Kidney (tissue), 14 donors: ENCODE results near the gene GFRA4. TPM values are rescaled to one million over a fixed set of nuclear protein-coding genes. Genes with fewer than 3 reads are reported as not detected.

ENCODE experiments used
- DNase-seq, 5 donors: peaks; one replicate each; pipeline ENCODE4 v3.0.0-alpha.2; 2013 to 2020
- FAIRE-seq: peaks from 2 replicates; lab custom pipeline; 2012; peaks lifted over from hg19 to GRCh38; lab: Jason Lieb, UNC
- H3K27ac ChIP-seq, 2 donors: one replicate each; pipeline ENCODE4 v1.7.0; 2013; ENCODE audit warnings: low read depth in 2 of 2, low read length in 2 of 2, inconsistent platforms in 1 of 2
- H3K27me3 ChIP-seq: one replicate; pipeline ENCODE4 v1.7.1; 2013; ENCODE audit warnings: low read length, inconsistent platforms; ENCODE audit not compliant: control insufficient read depth, insufficient read depth
- H3K36me3 ChIP-seq, 3 donors: one replicate each; pipeline versions ENCODE4 v1.7.0 to v1.7.1; 2013; ENCODE audit warnings: low read length in 3 of 3, control low read depth in 1 of 3, inconsistent platforms in 1 of 3; ENCODE audit not compliant: insufficient read depth in 3 of 3, control insufficient read depth in 2 of 3
- H3K4me1 ChIP-seq, 3 donors: one replicate each; pipeline versions ENCODE4 v1.7.0 to v1.7.1; 2013; ENCODE audit warnings: low read length in 3 of 3, inconsistent platforms in 1 of 3, low read depth in 1 of 3; ENCODE audit not compliant: control insufficient read depth in 2 of 3, insufficient read depth in 2 of 3
- H3K4me3 ChIP-seq, 3 donors: one replicate each; pipeline versions ENCODE4 v1.7.0 to v1.8.1; 2013; ENCODE audit warnings: low read length in 3 of 3, control low read depth in 1 of 3, inconsistent platforms in 1 of 3
- H3K9ac ChIP-seq, 3 donors: one replicate each; pipeline versions ENCODE4 v1.7.0 to v1.7.1; 2013; ENCODE audit warnings: low read length in 3 of 3, control low read depth in 1 of 3, inconsistent platforms in 1 of 3
- H3K9me3 ChIP-seq, 3 donors: one replicate each; pipeline versions ENCODE4 v1.7.0 to v1.7.1; 2013; ENCODE audit warnings: low read length in 3 of 3, control low read depth in 1 of 3, inconsistent platforms in 1 of 3; ENCODE audit not compliant: control insufficient read depth in 2 of 3, insufficient read depth in 1 of 3
- intact Hi-C: fragments of 100-400 bp; cut with DNase I; formaldehyde crosslinking; loops from one replicate; pipeline ENCODE4 v1.11.1; 2022
- polyA plus RNA-seq: library from polyadenylated mRNA; stranded (reverse); fragments of 350-450 nt; fragmentation: Illumina TruSeq; extraction: RNeasy Lipid Tissue Mini Kit (QIAGEN cat#74804); gene quantifications from one replicate; pipeline ENCODE4 v1.2.3, GENCODE V29; 2014; ENCODE audit warnings: low read depth, low replicate concordance; ENCODE audit not compliant: insufficient read depth
- total RNA-seq: library from RNA; stranded (reverse); fragmentation: NEBNext Ultra II Directional; extraction: Animal tissue kit (Norgen Biotek cat#: 25700); gene quantifications from one replicate; pipeline ENCODE4 v1.2.1, GENCODE V29; 2021
- TF ChIP-seq, protein P1 (sequence below): IDR thresholded peaks from 3 replicates; pipeline ENCODE4 v1.5.1; 2012; ENCODE audit warnings: mild to moderate bottlenecking, moderate library complexity, borderline replicate concordance; ENCODE audit not compliant: insufficient read depth; ENCODE audit errors: extremely low read depth
- donor health status: control.
- donor health status: control.
- donor health status: control.
- donor health status: control.
- donor health status: control.
- donor health status: DM: yes; HTN: yes; CAD: no.
- donor health status: Normal renal cell carcinoma (clear cell type).

GFRA4 gene
- total and polyA plus RNA-seq, 2 donors from 2014 or later: 0.56 TPM; not detected in 1

DNA sequence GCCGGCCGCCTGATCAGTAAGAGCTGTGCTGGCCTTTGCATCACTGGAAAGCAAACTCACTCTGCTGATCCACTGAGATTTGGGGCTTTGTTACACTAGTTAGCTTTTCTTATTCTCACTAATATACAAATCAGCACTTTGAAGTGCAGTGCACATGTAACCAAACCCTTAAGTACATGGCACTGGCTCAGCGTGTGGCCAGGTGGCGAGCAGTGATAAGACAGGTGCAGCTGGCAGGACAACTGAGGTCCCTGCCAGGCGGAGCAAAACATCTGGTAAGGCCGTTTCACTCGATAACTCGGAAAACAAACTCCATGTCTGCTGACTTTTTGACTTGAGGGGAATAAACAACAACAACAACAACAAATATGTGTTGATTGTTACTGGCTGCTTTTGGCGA, 11.0 kb downstream of the GFRA4 start:
- H3K27me3 ChIP-seq: no peaks in the 10 kb centered on the region
- TF ChIP-seq, protein P1, sequence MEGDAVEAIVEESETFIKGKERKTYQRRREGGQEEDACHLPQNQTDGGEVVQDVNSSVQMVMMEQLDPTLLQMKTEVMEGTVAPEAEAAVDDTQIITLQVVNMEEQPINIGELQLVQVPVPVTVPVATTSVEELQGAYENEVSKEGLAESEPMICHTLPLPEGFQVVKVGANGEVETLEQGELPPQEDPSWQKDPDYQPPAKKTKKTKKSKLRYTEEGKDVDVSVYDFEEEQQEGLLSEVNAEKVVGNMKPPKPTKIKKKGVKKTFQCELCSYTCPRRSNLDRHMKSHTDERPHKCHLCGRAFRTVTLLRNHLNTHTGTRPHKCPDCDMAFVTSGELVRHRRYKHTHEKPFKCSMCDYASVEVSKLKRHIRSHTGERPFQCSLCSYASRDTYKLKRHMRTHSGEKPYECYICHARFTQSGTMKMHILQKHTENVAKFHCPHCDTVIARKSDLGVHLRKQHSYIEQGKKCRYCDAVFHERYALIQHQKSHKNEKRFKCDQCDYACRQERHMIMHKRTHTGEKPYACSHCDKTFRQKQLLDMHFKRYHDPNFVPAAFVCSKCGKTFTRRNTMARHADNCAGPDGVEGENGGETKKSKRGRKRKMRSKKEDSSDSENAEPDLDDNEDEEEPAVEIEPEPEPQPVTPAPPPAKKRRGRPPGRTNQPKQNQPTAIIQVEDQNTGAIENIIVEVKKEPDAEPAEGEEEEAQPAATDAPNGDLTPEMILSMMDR: no peak
- no peaks in the 10 kb centered on the region for H3K9me3 ChIP-seq
- intact Hi-C loops: no loop called here
- no peak for FAIRE-seq
- no peak overlapping the region for H3K9ac ChIP-seq
- peaks cover 0 to 11% (median 0%) of the 10 kb centered on the region in 3 donors for H3K4me1 ChIP-seq
- no peak overlapping the region for H3K4me3 ChIP-seq
- DNase-seq: no peak
- peaks cover 0 to 6% (median 0%) of the 10 kb centered on the region in 3 donors for H3K36me3 ChIP-seq
- no peak overlapping the region for H3K27ac ChIP-seq

DNA sequence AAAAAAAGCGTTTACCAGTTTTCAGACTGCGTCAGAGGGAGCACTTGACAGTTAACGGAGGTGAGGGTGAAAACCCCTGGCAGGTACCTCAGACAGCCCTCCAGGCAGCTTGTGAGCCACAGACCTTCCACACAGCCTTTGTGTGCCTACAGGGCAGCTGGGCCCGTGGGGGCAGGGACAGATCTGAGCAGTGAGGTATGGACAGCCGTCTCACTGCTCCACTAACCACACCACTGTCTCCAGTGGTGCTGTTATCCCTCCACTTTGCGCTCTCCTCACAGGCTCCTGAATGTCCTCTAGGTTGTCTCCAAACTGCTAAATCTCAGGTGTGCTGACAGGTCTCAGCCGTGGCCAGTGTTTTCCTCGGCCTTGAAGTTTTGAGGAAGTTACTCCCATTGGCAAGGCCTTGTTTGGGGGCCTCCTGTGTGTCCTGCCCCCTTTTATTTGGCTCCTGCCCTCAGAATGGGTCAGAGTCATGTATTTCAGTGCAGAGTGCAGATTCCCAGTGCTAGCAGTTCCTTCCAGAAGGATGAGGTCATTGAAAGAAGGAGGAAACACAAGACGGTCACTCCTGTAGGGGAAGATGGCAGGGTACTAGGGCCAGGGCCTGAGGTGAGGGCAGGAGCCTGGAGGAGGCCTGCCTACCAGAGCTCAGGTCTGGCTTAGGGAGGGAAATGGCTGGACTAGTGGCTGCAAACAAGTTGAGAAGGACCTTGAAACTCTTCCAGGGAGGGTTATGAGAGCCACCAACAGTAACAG, 11.8 kb downstream of the GFRA4 start:
- Histone ChIP-seq H3K9me3 (no peaks in the 10 kb centered on the region), H3K4me3 (no peak overlapping the region), H3K4me1 (peaks cover 0 to 11% (median 0%) of the 10 kb centered on the region in 3 donors), H3K27ac (no peak overlapping the region), H3K9ac (no peak overlapping the region), H3K36me3 (peaks cover 0 to 6% (median 0%) of the 10 kb centered on the region in 3 donors), H3K27me3 (no peaks in the 10 kb centered on the region)
- DNase-seq (no peak), FAIRE-seq (no peak)
- TF ChIP-seq, protein P1: no peak
- intact Hi-C loops: no loop called here

- Histone ChIP-seq H3K4me1 (peaks cover 0 to 7% (median 0%) of the 10 kb centered on the region in 3 donors), H3K36me3 (peaks cover 2 to 26% (median 6%) of the 10 kb centered on the region in 3 donors), H3K27me3 (no peaks in the 10 kb centered on the region), H3K27ac (no peak overlapping the region), H3K4me3 (no peak overlapping the region), H3K9me3 (no peaks in the 10 kb centered on the region), H3K9ac (no peak overlapping the region)
- FAIRE-seq: no peak
- TF ChIP-seq, protein P1: no peak
- intact Hi-C loops: no loop called here
- DNase-seq: no peak
These were observed 14.2 kb downstream of the GFRA4 start for GRCh38 chr20:3648951-3649350.
